ENCODE results near the gene MTHFD1L. TPM values are rescaled to one million over a fixed set of nuclear protein-coding genes. Genes with fewer than 3 reads are reported as not detected.

The MTHFD1L gene
- total RNA-seq, 1 donor from 2014 or later: 107 TPM

DNA sequence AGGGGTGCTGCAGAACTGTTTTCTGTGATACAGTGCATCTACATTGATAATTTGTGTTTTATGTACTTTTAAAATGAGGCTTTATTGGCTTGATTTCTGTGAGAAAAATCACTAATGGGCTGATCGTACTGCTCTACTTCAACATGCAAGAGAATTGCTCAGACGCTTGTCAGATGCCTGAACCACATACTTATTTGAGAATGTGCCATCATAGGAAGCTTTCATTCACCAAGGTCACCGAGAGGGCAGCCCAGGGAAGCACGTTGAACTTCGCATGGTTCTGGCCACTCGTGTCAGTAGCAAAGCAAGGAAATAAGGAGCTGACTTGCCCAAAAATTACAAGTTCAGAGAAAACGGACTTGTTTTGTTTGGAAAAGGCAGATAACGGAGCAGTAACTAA is 205.8 kb downstream of the MTHFD1L start:
- peak overlapping the region; percentile 99 for H3K27ac ChIP-seq (ENCODE audit: low read depth, low read length)
- H3K36me3 ChIP-seq (ENCODE audit: insufficient read depth, low read length): peaks cover 4% of the 10 kb centered on the region
- Mint-ChIP-seq H3K9me3 (ENCODE audit: unreplicated experiment) (no peaks in the 10 kb centered on the region), H3K36me3 (ENCODE audit: low read depth, unreplicated experiment) (peaks cover 24% of the 10 kb centered on the region), H3K4me3 (ENCODE audit: unreplicated experiment) (no peak overlapping the region), H3K4me1 (ENCODE audit: low read depth, unreplicated experiment) (peaks cover 37% of the 10 kb centered on the region), H3K27me3 (ENCODE audit: low read depth, unreplicated experiment) (no peaks in the 10 kb centered on the region), H3K27ac (ENCODE audit: unreplicated experiment) (peak overlapping the region; percentile 60)
- H3K4me2 ChIP-seq (ENCODE audit: low read length): peak overlapping the region; percentile 73
- H3K9ac ChIP-seq (ENCODE audit: low read length): peak overlapping the region; percentile 75
- FAIRE-seq (peak; percentile 66), DNase-seq (ENCODE audit: low read depth) (peak; percentile 95)
- H3K4me3 ChIP-seq (ENCODE audit: insufficient read depth, low read depth, low read length): no peak overlapping the region
- no peak overlapping the region for H2AFZ ChIP-seq (ENCODE audit: low read depth, low read length)
- no peaks in the 10 kb centered on the region for H3K79me2 ChIP-seq (ENCODE audit: insufficient read depth, low read length)
- no peaks in the 10 kb centered on the region for H4K20me1 ChIP-seq (ENCODE audit: insufficient read depth, low read length)
- H3K9me3 ChIP-seq (ENCODE audit: insufficient read depth, low read depth, low read length): peaks cover 3% of the 10 kb centered on the region
- peaks cover 41% of the 10 kb centered on the region for H3K4me1 ChIP-seq (ENCODE audit: insufficient read depth, low read length)
- H3K27me3 ChIP-seq (ENCODE audit: insufficient read depth, low read length): no peaks in the 10 kb centered on the region
- TF ChIP-seq, protein P1, sequence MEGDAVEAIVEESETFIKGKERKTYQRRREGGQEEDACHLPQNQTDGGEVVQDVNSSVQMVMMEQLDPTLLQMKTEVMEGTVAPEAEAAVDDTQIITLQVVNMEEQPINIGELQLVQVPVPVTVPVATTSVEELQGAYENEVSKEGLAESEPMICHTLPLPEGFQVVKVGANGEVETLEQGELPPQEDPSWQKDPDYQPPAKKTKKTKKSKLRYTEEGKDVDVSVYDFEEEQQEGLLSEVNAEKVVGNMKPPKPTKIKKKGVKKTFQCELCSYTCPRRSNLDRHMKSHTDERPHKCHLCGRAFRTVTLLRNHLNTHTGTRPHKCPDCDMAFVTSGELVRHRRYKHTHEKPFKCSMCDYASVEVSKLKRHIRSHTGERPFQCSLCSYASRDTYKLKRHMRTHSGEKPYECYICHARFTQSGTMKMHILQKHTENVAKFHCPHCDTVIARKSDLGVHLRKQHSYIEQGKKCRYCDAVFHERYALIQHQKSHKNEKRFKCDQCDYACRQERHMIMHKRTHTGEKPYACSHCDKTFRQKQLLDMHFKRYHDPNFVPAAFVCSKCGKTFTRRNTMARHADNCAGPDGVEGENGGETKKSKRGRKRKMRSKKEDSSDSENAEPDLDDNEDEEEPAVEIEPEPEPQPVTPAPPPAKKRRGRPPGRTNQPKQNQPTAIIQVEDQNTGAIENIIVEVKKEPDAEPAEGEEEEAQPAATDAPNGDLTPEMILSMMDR (IDR thresholded peaks at IDR 0.05; ENCODE audit: insufficient read depth, low read depth, low read length): no peak
- no peak for TF ChIP-seq EZH2 (IDR thresholded peaks at IDR 0.05; ENCODE audit: insufficient read depth, low read length)

DNA sequence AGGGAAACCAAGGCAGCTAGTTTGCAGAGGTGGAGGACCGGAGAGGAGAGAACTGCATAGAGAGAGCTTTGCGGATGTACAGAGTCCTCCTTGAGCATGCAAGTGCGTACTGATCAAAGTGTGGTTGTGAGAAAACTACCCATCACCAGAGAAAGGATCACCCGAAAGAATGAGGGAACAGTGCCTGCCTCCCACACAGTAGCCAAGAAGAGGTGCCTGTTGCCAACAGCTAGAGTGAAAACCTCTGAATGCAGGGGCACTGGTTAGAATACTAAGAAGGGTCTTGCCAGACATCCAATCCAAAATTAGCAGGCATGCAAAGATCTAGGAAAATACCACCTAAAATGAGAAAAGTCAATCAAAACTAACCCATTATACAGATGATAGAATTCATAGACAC is 207.6 kb downstream of the MTHFD1L start:
- H3K27ac ChIP-seq (ENCODE audit: low read depth, low read length): no peak overlapping the region
- H3K36me3 ChIP-seq (ENCODE audit: insufficient read depth, low read length): peaks cover 4% of the 10 kb centered on the region
- peaks cover 34% of the 10 kb centered on the region for H3K4me1 ChIP-seq (ENCODE audit: insufficient read depth, low read length)
- H3K4me3 Mint-ChIP-seq (ENCODE audit: unreplicated experiment): no peak overlapping the region
- no peak overlapping the region for H3K4me3 ChIP-seq (ENCODE audit: insufficient read depth, low read depth, low read length)
- peaks cover 20% of the 10 kb centered on the region for H3K36me3 Mint-ChIP-seq (ENCODE audit: low read depth, unreplicated experiment)
- no peaks in the 10 kb centered on the region for H4K20me1 ChIP-seq (ENCODE audit: insufficient read depth, low read length)
- TF ChIP-seq EZH2 (IDR thresholded peaks at IDR 0.05; ENCODE audit: insufficient read depth, low read length): no peak
- TF ChIP-seq, protein P1 (IDR thresholded peaks at IDR 0.05; ENCODE audit: insufficient read depth, low read depth, low read length): no peak
- H3K9me3 ChIP-seq (ENCODE audit: insufficient read depth, low read depth, low read length): peaks cover 3% of the 10 kb centered on the region
- DNase-seq (ENCODE audit: low read depth) (no peak), FAIRE-seq (no peak)
- H3K9me3 Mint-ChIP-seq (ENCODE audit: unreplicated experiment): no peaks in the 10 kb centered on the region
- H2AFZ ChIP-seq (ENCODE audit: low read depth, low read length): no peak overlapping the region
- H3K27me3 Mint-ChIP-seq (ENCODE audit: low read depth, unreplicated experiment): no peaks in the 10 kb centered on the region
- H3K4me1 Mint-ChIP-seq (ENCODE audit: low read depth, unreplicated experiment): peaks cover 29% of the 10 kb centered on the region
- no peaks in the 10 kb centered on the region for H3K27me3 ChIP-seq (ENCODE audit: insufficient read depth, low read length)
- H3K4me2 ChIP-seq (ENCODE audit: low read length): no peak overlapping the region
- H3K9ac ChIP-seq (ENCODE audit: low read length): no peak overlapping the region
- no peaks in the 10 kb centered on the region for H3K79me2 ChIP-seq (ENCODE audit: insufficient read depth, low read length)
- no peak overlapping the region for H3K27ac Mint-ChIP-seq (ENCODE audit: unreplicated experiment)

DNA sequence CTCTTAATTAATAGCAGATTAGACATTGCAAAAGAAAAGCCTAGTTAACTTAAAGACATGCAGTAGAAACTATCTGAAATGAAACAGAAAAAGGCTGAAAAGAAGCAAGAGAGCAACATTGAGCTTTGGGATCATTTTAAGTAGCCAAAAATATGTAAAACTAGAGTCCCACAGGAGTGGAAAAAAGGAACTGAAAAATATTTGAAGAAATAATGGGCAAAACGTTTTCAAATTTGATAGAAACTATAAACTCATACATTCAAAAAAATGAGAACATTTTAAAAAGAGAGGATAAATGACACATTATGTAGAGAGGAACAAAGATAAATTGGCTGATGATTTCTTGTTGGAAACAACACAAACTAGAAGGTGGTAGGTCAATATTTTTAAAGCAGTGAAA is 208.2 kb downstream of the MTHFD1L start:
- DNase-seq (ENCODE audit: low read depth): no peak
- Histone ChIP-seq H3K9me3 (ENCODE audit: insufficient read depth, low read depth, low read length) (peaks cover 3% of the 10 kb centered on the region), H3K4me2 (ENCODE audit: low read length) (no peak overlapping the region), H3K9ac (ENCODE audit: low read length) (no peak overlapping the region), H3K27ac (ENCODE audit: low read depth, low read length) (no peak overlapping the region), H3K4me3 (ENCODE audit: insufficient read depth, low read depth, low read length) (no peak overlapping the region), H3K36me3 (ENCODE audit: insufficient read depth, low read length) (peaks cover 4% of the 10 kb centered on the region), H3K4me1 (ENCODE audit: insufficient read depth, low read length) (peaks cover 28% of the 10 kb centered on the region), H3K27me3 (ENCODE audit: insufficient read depth, low read length) (no peaks in the 10 kb centered on the region), H4K20me1 (ENCODE audit: insufficient read depth, low read length) (no peaks in the 10 kb centered on the region), H2AFZ (ENCODE audit: low read depth, low read length) (no peak overlapping the region), H3K79me2 (ENCODE audit: insufficient read depth, low read length) (no peaks in the 10 kb centered on the region)
- Mint-ChIP-seq H3K36me3 (ENCODE audit: low read depth, unreplicated experiment) (peaks cover 20% of the 10 kb centered on the region), H3K9me3 (ENCODE audit: unreplicated experiment) (no peaks in the 10 kb centered on the region), H3K4me1 (ENCODE audit: low read depth, unreplicated experiment) (peaks cover 24% of the 10 kb centered on the region), H3K27me3 (ENCODE audit: low read depth, unreplicated experiment) (no peaks in the 10 kb centered on the region), H3K4me3 (ENCODE audit: unreplicated experiment) (no peak overlapping the region), H3K27ac (ENCODE audit: unreplicated experiment) (no peak overlapping the region)
- TF ChIP-seq EZH2 (IDR thresholded peaks at IDR 0.05; ENCODE audit: insufficient read depth, low read length): no peak
- TF ChIP-seq, protein P1 (IDR thresholded peaks at IDR 0.05; ENCODE audit: insufficient read depth, low read depth, low read length): no peak
- FAIRE-seq: no peak

Data from astrocyte (in vitro differentiated cells and primary cell).